Lung (tissue), 12 donors: ENCODE data around the gene KLHL7. TPM values are rescaled to one million over a fixed set of nuclear protein-coding genes. Genes with fewer than 3 reads are reported as not detected.

Experiments
- ATAC-seq: fragments of 200-7000 bp; cut with Tn5 transposase; one replicate; pipeline ENCODE4 v1.9.1; 2020; ENCODE audit warnings: moderate number of reproducible peaks; ENCODE audit not compliant: insufficient read depth, low FRiP score
- DNase-seq, 3 donors: peaks; one replicate each; pipeline ENCODE4 v3.0.0-alpha.2; 2013 to 2017
- H3K27ac ChIP-seq, 2 donors: one replicate each; pipeline ENCODE4 v1.5.1; 2013; ENCODE audit warnings: mild to moderate bottlenecking in 2 of 2, moderate library complexity in 2 of 2, control low read depth in 1 of 2, inconsistent platforms in 1 of 2, low read depth in 1 of 2, low read length in 1 of 2
- H3K27me3 ChIP-seq, 3 donors: one replicate each; pipeline ENCODE4 v1.5.1; 2013; ENCODE audit warnings: low read length in 2 of 3; ENCODE audit not compliant: control insufficient read depth in 3 of 3, insufficient read depth in 3 of 3
- H3K36me3 ChIP-seq, 4 donors: one replicate each; pipeline ENCODE4 v1.5.1; 2013; ENCODE audit warnings: low read length in 4 of 4, mild to moderate bottlenecking in 1 of 4, moderate library complexity in 1 of 4; ENCODE audit not compliant: control insufficient read depth in 4 of 4, insufficient read depth in 4 of 4
- H3K4me1 ChIP-seq, 5 donors: one replicate each; pipeline ENCODE4 v1.5.1; 2013; ENCODE audit warnings: low read length in 5 of 5, mild to moderate bottlenecking in 2 of 5, moderate library complexity in 1 of 5; ENCODE audit not compliant: control insufficient read depth in 5 of 5, insufficient read depth in 5 of 5
- H3K4me3 ChIP-seq: one replicate; pipeline ENCODE4 v1.5.1; 2013; ENCODE audit warnings: mild to moderate bottlenecking, control low read depth, moderate library complexity
- H3K9ac ChIP-seq, 2 donors: one replicate each; pipeline ENCODE4 v1.5.1; 2013; ENCODE audit warnings: low read length in 2 of 2, control low read depth in 1 of 2; ENCODE audit not compliant: insufficient read depth in 1 of 2
- H3K9me3 ChIP-seq, 4 donors: one replicate each; pipeline ENCODE4 v1.5.1; 2013; ENCODE audit warnings: low read length in 3 of 4, mild to moderate bottlenecking in 1 of 4, moderate library complexity in 1 of 4; ENCODE audit not compliant: control insufficient read depth in 4 of 4, insufficient read depth in 3 of 4
- WGBS, 2 donors: extraction: QIAGEN DNeasy Blood & Tissue Kit; methylation state at CpG; one replicate each; pipeline ENCODE4 v1.1.7; 2013; 5-methylcytosine and 5-hydroxymethylcytosine counted together
- polyA plus RNA-seq, 2 donors: library from polyadenylated mRNA; stranded (reverse); fragments of 200-250 nt; gene quantifications; one replicate each; pipeline ENCODE4 v1.2.1, GENCODE V29; 2013
- total RNA-seq, 2 donors: library from RNA; depleted of rRNA in 1 of 2; stranded (reverse); fragments of >200 nt in 1 of 2; gene quantifications; one replicate each; pipeline ENCODE4 v1.2.1, GENCODE V29; 2014 to 2021
- TF ChIP-seq, protein P1 (sequence below): IDR thresholded peaks from 2 replicates; pipeline ENCODE4 v1.5.1; 2012; ENCODE audit warnings: mild to moderate bottlenecking; ENCODE audit errors: control extremely low read depth, extremely low read depth
- donor health status: control.
- donor health status: control.
- donor health status: Bipolar disorder and iron deficiency.
- donor health status: healthy.
- donor health status: DM: yes; HTN: yes; CAD: no.

KLHL7 gene
- total and polyA plus RNA-seq, 4 donors: 11.5 to 38.1 (median 17.6) TPM

DNA sequence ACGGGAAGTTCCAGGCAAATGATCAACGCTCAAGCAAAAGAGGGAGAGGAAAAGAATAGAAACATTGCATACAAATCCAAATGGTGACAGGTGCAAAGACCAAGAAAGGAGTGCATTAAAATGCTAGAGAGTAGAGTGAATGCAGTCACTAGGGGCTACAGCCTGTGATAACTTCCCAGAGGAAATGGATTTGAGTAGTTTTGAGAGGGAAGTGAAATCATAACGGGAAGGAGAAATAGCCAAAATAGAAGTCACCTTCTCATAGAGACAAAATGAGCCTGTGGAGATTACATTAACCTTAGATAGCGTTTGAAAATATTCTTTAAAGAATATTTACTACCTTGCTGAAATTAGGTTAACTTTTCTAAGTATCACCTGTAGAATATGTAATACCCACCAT is 102.7 kb downstream of the KLHL7 start:
- Histone ChIP-seq H3K9ac (no peak overlapping the region), H3K27ac (no peak overlapping the region), H3K27me3 (peaks cover 0 to 2% (median 0%) of the 10 kb centered on the region in 3 donors), H3K36me3 (no peaks in the 10 kb centered on the region), H3K4me3 (no peak overlapping the region), H3K9me3 (peaks cover 0 to 2% (median 0%) of the 10 kb centered on the region in 4 donors), H3K4me1 (no peaks in the 10 kb centered on the region)
- no peak for DNase-seq
- TF ChIP-seq, protein P1, sequence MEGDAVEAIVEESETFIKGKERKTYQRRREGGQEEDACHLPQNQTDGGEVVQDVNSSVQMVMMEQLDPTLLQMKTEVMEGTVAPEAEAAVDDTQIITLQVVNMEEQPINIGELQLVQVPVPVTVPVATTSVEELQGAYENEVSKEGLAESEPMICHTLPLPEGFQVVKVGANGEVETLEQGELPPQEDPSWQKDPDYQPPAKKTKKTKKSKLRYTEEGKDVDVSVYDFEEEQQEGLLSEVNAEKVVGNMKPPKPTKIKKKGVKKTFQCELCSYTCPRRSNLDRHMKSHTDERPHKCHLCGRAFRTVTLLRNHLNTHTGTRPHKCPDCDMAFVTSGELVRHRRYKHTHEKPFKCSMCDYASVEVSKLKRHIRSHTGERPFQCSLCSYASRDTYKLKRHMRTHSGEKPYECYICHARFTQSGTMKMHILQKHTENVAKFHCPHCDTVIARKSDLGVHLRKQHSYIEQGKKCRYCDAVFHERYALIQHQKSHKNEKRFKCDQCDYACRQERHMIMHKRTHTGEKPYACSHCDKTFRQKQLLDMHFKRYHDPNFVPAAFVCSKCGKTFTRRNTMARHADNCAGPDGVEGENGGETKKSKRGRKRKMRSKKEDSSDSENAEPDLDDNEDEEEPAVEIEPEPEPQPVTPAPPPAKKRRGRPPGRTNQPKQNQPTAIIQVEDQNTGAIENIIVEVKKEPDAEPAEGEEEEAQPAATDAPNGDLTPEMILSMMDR: no peak
- 64 to 72% methylated on average over 4 of the region's 4 CpGs for WGBS, 2 donors
- no peak for ATAC-seq

DNA sequence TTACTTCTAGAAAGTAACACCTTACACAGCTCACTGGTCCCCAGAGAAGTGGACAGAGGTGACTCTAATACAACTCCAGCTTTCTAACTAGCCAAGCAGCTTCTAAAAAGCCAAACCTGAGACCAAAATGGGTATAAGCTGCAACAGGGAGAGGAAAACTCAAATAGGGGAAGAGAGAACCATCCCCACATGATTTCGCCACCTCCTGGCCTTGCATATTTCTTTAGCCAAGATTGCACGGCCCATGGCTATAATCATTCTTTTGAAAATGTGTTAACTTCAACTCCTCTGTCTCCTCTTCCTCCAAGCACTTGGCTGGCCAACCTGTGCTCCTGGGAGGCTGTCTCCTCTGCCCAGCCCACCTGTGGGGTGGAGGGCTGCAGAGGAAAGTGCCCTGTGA is 104.9 kb downstream of the KLHL7 start:
- no peak for DNase-seq
- TF ChIP-seq, protein P1: no peak
- no peaks in the 10 kb centered on the region for H3K4me1 ChIP-seq
- ATAC-seq: no peak
- H3K9me3 ChIP-seq: peaks cover 0 to 2% (median 0%) of the 10 kb centered on the region in 4 donors
- no peak overlapping the region for H3K4me3 ChIP-seq
- H3K27me3 ChIP-seq: no peaks in the 10 kb centered on the region
- H3K36me3 ChIP-seq: no peaks in the 10 kb centered on the region
- WGBS, 2 donors: 29 to 67% methylated on average over 2 of the region's 2 CpGs
- no peak overlapping the region for H3K9ac ChIP-seq
- H3K27ac ChIP-seq: peak overlapping the region in 1 of 2 donors; percentile 26

DNA sequence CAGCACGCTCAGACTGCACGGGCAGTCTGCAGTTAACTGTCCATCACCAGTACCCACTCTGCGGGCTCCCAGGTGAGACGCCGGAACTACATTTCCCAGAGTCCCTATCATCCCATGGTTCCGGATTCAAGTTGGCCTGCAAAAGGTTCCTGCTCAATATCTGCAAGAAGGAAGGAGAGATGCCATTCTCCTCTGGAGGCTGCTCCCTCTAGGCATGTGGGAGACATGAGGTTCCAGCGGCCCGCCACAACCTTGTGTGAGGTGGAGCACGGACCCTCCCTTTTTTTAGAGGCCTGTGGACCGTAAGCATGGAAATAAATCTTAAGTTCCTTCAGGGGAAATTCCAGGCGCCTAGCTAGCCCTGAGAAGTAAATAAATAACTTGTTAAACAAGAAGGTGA is 106.0 kb downstream of the KLHL7 start:
- TF ChIP-seq, protein P1: no peak
- H3K9ac ChIP-seq: no peak overlapping the region
- WGBS, 2 donors: 66 to 92% methylated on average over 11 of the region's 11 CpGs
- no peaks in the 10 kb centered on the region for H3K4me1 ChIP-seq
- H3K27me3 ChIP-seq: no peaks in the 10 kb centered on the region
- H3K36me3 ChIP-seq: no peaks in the 10 kb centered on the region
- DNase-seq: no peak
- ATAC-seq: no peak
- no peak overlapping the region for H3K4me3 ChIP-seq
- H3K9me3 ChIP-seq: no peaks in the 10 kb centered on the region
- no peak overlapping the region for H3K27ac ChIP-seq

DNA sequence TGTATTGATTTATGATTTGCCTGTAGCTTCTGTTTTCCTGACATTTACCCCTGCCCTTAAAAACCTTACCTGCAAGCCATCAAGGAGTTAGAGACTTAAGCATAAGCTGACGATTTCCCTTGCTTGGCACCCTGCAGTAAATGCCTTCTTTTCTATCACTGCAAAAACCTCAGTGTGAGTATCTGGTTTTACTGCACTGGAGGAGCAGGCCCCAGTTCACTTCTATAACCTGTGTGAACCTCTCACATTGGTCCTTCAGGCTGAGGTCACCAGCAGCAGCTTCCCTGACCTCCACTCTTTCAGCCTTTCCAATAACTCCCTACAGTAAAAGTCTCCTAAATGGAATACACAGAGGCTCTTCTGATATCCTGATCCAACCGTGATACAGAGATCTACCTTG is 106.8 kb downstream of the KLHL7 start:
- 87 to 90% methylated on average over 2 of the region's 2 CpGs for WGBS, 2 donors
- Histone ChIP-seq H3K9me3 (no peaks in the 10 kb centered on the region), H3K27ac (no peak overlapping the region), H3K27me3 (no peaks in the 10 kb centered on the region), H3K36me3 (no peaks in the 10 kb centered on the region), H3K4me1 (no peaks in the 10 kb centered on the region), H3K4me3 (no peak overlapping the region), H3K9ac (no peak overlapping the region)
- TF ChIP-seq, protein P1: no peak
- no peak for ATAC-seq
- DNase-seq: no peak
